ENCODE results near the gene PACSIN2.
"Not testable (repeated sequence)": the region's sequence is repeated elsewhere in the genome, so short reads cannot be mapped to it uniquely, and the experiment has no call there.

Gene PACSIN2

GRCh38 chr22:43011079-43011478 lies 3.9 kb downstream of the PACSIN2 start:
- DNase-seq (ENCODE audit: low spot score) = no peak

- no peak for DNase-seq (ENCODE audit: low spot score)
Observed at GRCh38 chr22:43009444-43009843, 5.5 kb downstream of the PACSIN2 start.

DNA sequence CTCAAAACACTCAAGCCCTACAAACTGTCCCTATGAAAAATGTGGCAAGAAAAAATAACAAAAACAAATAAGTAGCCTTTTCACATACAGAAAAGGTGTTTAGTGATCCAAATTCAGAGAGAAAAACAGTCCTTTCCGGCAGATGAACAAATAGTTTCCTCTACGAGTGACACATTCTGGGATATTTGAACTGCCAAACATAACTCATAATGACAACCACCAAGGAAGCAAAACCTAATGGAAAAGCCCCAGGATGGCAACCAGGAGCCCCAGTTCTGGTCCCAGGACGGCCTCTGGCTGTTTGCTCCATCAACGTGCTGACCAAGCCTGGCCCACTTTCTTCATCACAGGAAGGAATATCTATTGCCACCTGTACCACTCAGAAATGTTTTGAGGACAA lies 6.0 kb downstream of the PACSIN2 start:
- no peak for DNase-seq (ENCODE audit: low spot score)

DNA sequence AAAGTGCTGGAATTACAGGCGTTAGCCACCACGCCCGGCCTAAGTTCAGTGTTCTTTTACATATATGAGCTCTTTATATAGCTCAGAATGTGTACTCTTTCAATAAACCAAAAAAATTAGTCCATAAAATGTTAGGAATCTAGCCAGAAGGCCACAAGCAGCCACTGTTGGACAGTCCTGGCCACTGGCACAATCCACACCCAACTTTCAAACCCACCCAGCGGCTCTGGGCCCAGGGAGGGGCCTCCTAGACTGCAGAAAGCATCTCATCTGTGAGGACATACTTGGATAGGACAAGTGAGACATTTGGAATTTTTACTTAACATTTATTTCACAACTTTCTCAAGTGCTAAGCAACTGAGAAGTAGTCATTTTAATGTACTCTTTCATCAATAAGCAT lies 6.4 kb downstream of the PACSIN2 start:
- DNase-seq (ENCODE audit: low spot score) = no peak

DNA sequence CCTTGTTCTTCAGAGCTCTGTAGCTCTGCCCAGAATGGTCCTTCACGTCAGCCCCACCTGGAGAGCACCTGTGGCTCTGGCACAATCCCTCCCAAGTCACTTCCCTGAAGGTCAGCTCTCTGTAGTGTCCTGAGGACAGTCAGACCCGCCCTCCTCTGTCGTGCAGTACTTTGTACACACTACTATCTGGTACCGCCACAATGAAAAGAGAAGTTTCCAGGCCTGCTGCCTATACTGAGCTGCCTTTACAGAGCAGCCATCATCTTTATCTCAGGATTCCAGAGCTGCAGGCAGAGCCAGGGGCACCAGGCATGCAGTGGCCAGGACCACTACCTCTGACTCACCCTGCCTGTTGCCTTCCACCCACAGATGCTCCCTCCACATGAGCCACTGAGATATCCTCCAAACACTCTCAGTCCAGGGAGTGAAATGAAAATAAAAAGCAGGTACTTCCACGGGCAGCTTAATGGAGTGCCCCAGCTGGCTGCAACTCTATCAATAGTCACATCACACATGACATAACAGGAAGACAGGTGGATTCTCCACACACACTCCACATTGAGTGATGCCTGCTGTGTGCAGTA lies 7.3 kb downstream of the PACSIN2 start:
- DNase-seq (ENCODE audit: low spot score) = no peak

DNA sequence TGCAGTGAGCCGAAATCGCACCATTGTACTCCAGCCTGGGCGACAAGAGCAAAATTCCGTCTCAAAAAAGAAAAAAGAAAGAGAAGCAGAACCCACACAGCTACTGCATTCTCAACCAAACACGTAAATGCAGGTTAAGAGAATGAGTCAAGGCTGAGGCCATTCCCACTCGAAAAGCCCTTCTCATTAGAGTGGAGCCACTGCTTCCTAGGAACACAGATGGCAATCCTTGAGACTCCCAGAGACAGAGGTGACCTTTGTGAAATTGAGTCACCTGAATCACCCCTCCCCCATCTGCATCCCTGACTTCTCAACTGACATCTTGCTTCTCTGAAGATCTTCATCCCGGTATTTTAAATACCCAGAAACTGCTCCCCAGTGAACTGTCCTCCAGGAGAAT lies 8.2 kb downstream of the PACSIN2 start:
- DNase-seq (ENCODE audit: low spot score) = no peak

DNA sequence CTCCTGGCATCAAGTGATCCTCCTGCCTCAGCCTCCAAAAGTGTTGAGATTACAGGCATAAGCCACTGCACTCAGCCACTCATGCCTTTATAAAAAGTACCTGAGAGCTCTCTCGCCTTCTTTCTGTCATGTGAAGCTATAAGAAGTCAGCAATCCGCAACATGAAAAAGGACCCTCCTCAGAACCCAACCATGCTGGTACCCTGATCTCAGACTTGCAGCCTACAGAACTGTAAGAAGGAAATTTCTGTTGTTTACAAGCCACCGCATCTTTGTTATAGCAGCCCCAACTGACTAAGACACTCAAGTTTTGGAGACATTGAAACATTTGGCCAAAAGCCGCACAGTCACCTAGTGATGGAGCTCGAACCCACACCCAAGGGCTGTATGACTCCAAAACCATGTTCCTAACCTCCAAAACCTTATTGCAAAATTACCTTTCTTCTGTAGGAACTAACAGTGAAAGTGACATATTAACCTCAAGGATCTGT lies 8.9 kb downstream of the PACSIN2 start:
- DNase-seq (ENCODE audit: low spot score) = no peak

DNA sequence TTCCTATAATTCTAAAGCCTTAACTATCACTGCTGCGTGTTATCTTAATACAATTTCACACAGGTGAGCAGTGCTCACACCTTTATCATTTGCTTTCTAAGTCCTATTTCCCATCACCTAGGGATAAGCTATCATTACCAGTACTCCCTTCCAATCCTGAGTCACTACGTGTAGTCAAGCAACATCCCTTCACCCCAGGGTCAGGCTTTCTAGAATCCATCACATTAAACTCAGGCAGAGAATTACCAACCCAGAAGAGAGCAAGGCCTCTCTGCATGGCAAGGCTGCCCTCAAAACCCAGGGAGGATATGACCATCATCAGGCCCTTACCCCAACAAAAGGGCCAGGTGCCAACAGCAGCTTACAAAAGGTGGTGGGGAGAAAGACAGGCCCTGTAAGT lies 9.8 kb downstream of the PACSIN2 start:
- no peak for DNase-seq (ENCODE audit: low spot score)

DNA sequence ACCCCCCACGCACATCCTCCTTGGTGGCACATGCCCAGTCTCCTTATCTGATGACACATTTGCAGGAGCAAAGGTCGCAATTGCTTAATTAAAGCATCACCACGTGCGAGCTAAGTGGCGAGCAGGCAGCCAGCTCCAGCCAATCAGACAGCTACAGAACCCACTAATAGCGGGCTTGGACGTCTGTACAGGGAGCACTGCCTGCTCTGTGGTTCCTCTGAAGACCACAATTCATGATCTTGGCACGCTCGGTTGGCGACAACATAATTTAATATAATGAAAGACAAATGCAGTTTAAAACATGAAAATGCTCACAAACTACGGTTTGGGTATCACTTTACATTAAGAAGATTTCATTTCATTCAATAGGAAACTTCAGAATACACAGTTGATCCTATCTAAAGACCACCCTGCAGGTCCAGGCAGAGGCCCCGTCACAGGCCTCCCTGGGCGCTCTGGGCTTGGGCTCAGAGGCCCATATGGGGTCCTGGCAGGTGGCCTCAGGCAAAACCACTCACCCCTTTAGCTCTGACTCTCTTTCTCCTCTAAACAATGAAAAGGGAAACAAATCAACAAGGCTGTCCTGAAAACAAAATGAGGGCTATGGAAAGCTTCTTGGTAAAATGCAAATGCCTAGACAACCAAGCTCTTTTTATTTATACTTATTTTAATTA lies 10.4 kb downstream of the PACSIN2 start:
- DNase-seq (ENCODE audit: low spot score) = no peak

DNA sequence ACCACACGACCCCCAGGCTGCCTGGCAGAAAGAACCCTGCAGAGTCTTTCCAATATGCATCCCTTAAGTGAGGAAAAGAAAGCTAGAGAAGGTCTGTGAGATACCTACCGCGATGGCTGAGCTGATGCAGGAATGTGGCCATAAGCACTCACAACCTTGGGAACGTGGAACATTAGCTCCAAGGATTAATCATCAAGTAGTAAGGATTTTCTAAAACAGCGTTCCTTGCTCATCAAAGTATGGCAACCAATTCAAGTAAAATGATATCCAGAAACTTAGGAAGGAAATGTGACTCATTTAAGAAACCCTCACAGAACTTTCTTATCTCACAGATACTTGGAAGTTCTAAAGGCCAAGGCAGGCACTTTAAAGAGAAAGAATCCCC lies 12.8 kb downstream of the PACSIN2 start:
- no peak for DNase-seq (ENCODE audit: low spot score)

- DNase-seq (ENCODE audit: low spot score) = no peak
Observed at GRCh38 chr22:43001271-43002201, 13.4 kb downstream of the PACSIN2 start.

GRCh38 chr22:43000441-43001175 lies 14.3 kb downstream of the PACSIN2 start:
- DNase-seq (ENCODE audit: low spot score) = no peak

- DNase-seq (ENCODE audit: low spot score) = no peak
Observed at GRCh38 chr22:42997582-42998090, 17.3 kb downstream of the PACSIN2 start.

DNA sequence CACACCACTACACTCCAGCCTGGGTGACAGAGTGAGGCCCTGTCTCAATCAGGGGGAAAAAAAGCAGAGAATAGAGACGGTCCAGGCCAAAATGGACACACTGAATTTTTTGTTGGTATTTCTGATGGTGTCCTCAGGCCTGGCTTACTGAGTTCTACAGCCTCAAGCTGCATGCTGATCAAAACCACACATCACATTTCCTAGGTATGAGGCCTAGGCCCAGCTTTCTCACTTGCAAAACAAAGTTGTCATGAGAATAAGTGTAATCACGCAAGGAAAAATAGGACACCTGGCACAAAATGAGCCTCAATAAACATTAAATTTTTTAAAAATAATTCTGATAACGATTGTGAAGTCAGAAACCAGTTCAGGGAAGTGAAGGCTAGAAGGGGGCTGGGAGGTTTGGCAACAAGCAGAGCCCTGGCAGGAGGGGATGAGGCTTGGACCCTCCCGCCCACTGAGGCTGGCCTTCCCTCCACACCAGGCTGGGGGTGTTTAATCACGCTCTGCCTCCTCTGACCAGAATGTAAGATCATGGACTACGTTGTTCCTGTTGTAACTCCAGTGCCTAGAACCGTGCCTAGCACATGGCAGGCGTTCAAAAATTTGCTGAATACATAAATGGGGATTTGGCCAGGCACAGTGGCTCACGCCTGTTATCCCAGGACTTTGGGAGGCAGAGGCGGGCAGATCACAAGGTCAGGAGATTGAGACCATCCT lies 18.1 kb downstream of the PACSIN2 start:
- DNase-seq (ENCODE audit: low spot score) = no peak

GRCh38 chr22:42995654-42996053 lies 19.3 kb downstream of the PACSIN2 start:
- DNase-seq (ENCODE audit: low spot score) = not testable (repeated sequence)

GRCh38 chr22:42994917-42995562 lies 19.9 kb downstream of the PACSIN2 start:
- peak; percentile 54 for DNase-seq (ENCODE audit: low spot score)

- no peak for DNase-seq (ENCODE audit: low spot score)
Observed at GRCh38 chr22:42994276-42994916, 20.6 kb downstream of the PACSIN2 start.

GRCh38 chr22:42993651-42994275 lies 21.2 kb downstream of the PACSIN2 start:
- DNase-seq (ENCODE audit: low spot score) = no peak

- no peak for DNase-seq (ENCODE audit: low spot score)
Observed at GRCh38 chr22:42992886-42993479, 22.0 kb downstream of the PACSIN2 start.
